ENCODE data around the gene ADRA2B.

ADRA2B gene

GRCh38 chr2:96103187-96103601 lies 13.2 kb downstream of the ADRA2B start:
- no peak for DNase-seq

GRCh38 chr2:96102596-96103186 lies 13.7 kb downstream of the ADRA2B start:
- no peak for DNase-seq

GRCh38 chr2:96100893-96101304 lies 15.5 kb downstream of the ADRA2B start:
- DNase-seq, result no peak

- no peak for DNase-seq
These were observed 16.2 kb downstream of the ADRA2B start for GRCh38 chr2:96099861-96100798.

- DNase-seq, result no peak
These were observed 17.3 kb downstream of the ADRA2B start for GRCh38 chr2:96098900-96099590.

- no peak for DNase-seq
These were observed 18.2 kb downstream of the ADRA2B start for GRCh38 chr2:96097951-96098823.

- no peak for DNase-seq
These were observed 18.9 kb downstream of the ADRA2B start for GRCh38 chr2:96097441-96097840.

GRCh38 chr2:96095116-96095636 lies 21.2 kb downstream of the ADRA2B start:
- no peak for DNase-seq

GRCh38 chr2:96093528-96093927 lies 22.8 kb downstream of the ADRA2B start:
- no peak for DNase-seq

GRCh38 chr2:96092951-96093350 lies 23.4 kb downstream of the ADRA2B start:
- DNase-seq, result no peak

GRCh38 chr2:96092573-96092877 lies 23.8 kb downstream of the ADRA2B start:
- no peak for DNase-seq

GRCh38 chr2:96091711-96092572 lies 24.4 kb downstream of the ADRA2B start:
- DNase-seq, result no peak

GRCh38 chr2:96091141-96091710 lies 25.1 kb downstream of the ADRA2B start:
- DNase-seq, result no peak

GRCh38 chr2:96090196-96090926 lies 26.0 kb downstream of the ADRA2B start:
- no peak for DNase-seq

- no peak for DNase-seq
These were observed 26.8 kb downstream of the ADRA2B start for GRCh38 chr2:96089356-96090195.

GRCh38 chr2:96088340-96089335 lies 27.7 kb downstream of the ADRA2B start:
- no peak for DNase-seq

GRCh38 chr2:96087130-96087529 lies 29.2 kb downstream of the ADRA2B start:
- DNase-seq, result no peak
